Cortex of kidney (tissue), 1 donor: Measurements from ENCODE around the gene RPS18.

Source experiments
- DNase-seq: peaks from one replicate; lab custom pipeline; 2025; lab: John Stamatoyannopoulos, UW

Gene RPS18

GRCh38 chr6:33314943-33315792 lies 43.3 kb downstream of the RPS18 start:
- DNase-seq = no peak

GRCh38 chr6:33315793-33316602 lies 44.1 kb downstream of the RPS18 start:
- no peak for DNase-seq

- no peak for DNase-seq
These were observed 44.9 kb downstream of the RPS18 start for GRCh38 chr6:33316603-33317418.

GRCh38 chr6:33317419-33317668 lies 45.5 kb downstream of the RPS18 start:
- no peak for DNase-seq

GRCh38 chr6:33317669-33318425 lies 46.0 kb downstream of the RPS18 start, which contains the start of gene ZBTB22:
TSS of gene ZBTB22 (minus strand) at chr6:33317744. CDS start at chr6:33316916, 828 bp downstream.
- no peak for DNase-seq

GRCh38 chr6:33318426-33319073 lies 46.7 kb downstream of the RPS18 start:
- DNase-seq = no peak

- DNase-seq = no peak
These were observed 48.1 kb downstream of the RPS18 start for GRCh38 chr6:33319939-33320314.

- DNase-seq = no peak
These were observed 48.7 kb downstream of the RPS18 start for GRCh38 chr6:33320315-33321181.

- no peak for DNase-seq
These were observed 49.4 kb downstream of the RPS18 start for GRCh38 chr6:33321227-33321626.

GRCh38 chr6:33323623-33323948 lies 51.7 kb downstream of the RPS18 start:
- no peak for DNase-seq

GRCh38 chr6:33324125-33324524 lies 52.2 kb downstream of the RPS18 start:
- no peak for DNase-seq
